GM21717 (cell line): ENCODE results near the gene CEP192.

Source experiments
- ATAC-seq: cut with Tn5 transposase; IDR thresholded peaks from one replicate; pipeline ENCODE4 v1.9.1; 2021; ENCODE audit warnings: mild to moderate bottlenecking, moderate library complexity; ENCODE audit not compliant: unreplicated experiment

The CEP192 gene

GRCh38 chr18:13138420-13139139 is 147.4 kb downstream of the CEP192 start:
- ATAC-seq: no peak

DNA sequence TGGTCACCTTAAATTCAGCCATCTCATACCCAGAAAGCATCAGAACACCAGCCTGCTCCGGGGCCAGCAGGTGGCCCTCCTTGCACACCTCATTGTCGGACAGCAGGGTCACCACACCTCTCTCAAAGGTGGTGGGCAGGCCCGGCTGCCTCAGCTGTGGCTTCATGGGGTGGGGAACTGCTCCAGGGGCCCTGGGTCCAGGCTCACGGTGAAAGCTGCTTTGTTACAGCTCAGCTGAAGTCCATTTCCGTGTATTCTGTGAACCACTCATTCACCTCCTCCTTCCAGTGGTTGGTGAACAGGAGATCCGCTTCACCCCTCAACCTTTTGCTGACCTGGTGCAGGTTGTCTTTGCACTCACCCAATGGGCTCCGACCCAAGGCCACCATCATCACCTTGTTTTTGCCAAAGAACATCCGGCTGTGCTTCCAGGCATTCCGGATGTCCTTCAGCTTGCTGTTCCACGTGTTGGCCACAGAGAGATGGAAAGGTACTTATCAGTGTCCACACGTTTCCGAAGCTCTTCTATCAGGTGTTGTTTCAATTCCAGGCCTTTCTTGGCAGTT is 148.8 kb downstream of the CEP192 start:
- no peak for ATAC-seq

- ATAC-seq: no peak
Observed at GRCh38 chr18:13141209-13141608, 150.0 kb downstream of the CEP192 start.

DNA sequence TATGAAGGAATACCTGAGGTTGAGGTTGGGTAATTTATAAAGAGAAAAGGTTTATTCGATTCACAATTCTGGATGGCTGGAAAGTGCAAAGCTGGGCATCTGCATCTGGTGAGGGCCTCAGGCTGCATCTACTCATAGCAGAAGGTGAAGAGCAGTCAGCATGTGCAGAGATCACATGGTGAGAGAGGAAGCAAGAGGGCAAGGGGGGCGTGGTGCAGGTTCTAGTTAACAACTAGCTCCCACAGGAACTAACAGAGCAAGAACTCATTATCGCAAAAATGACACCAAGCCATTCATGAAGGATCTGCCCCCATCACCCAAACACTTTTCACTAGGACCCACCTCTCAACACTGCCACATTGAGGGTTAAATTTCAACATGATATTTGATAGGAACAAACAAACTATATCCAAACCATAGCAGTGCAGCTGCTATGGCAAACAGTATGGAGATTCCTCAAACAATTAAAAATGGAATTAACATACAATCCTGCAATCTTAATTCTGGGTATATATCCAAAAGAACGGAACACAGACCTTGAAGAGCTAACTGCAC is 154.6 kb downstream of the CEP192 start:
- ATAC-seq: no peak

- no peak for ATAC-seq
Observed at GRCh38 chr18:13147130-13147529, 156.0 kb downstream of the CEP192 start.

- no peak for ATAC-seq
Observed at GRCh38 chr18:13151656-13152055, 160.5 kb downstream of the CEP192 start.

GRCh38 chr18:13158428-13158827 is 167.3 kb downstream of the CEP192 start:
- no peak for ATAC-seq

GRCh38 chr18:13159579-13159978 is 168.4 kb downstream of the CEP192 start:
- ATAC-seq: no peak

GRCh38 chr18:13161276-13161899 is 170.2 kb downstream of the CEP192 start:
- no peak for ATAC-seq

- ATAC-seq: no peak
Observed at GRCh38 chr18:13163167-13163927, 172.2 kb downstream of the CEP192 start.

DNA sequence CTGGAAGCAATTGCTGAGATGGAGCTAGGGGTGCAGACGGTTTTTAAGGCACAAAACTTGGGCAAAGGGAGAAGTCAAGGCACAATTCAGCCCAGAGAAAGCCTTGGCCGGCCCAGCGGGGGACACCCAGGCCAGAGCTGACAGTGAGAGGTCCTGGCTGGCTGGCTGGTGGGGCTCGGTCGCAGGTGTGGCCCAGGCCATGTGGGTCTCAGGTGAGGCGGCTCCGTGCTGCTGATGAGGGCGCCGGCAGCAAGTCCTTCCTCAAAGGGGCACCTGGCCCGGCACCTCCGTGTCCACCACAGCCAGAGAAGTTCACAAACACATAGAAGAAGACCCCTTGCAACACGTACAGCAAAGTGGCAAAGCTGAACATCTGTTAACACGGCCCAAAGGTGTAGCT is 173.2 kb downstream of the CEP192 start:
- no peak for ATAC-seq

DNA sequence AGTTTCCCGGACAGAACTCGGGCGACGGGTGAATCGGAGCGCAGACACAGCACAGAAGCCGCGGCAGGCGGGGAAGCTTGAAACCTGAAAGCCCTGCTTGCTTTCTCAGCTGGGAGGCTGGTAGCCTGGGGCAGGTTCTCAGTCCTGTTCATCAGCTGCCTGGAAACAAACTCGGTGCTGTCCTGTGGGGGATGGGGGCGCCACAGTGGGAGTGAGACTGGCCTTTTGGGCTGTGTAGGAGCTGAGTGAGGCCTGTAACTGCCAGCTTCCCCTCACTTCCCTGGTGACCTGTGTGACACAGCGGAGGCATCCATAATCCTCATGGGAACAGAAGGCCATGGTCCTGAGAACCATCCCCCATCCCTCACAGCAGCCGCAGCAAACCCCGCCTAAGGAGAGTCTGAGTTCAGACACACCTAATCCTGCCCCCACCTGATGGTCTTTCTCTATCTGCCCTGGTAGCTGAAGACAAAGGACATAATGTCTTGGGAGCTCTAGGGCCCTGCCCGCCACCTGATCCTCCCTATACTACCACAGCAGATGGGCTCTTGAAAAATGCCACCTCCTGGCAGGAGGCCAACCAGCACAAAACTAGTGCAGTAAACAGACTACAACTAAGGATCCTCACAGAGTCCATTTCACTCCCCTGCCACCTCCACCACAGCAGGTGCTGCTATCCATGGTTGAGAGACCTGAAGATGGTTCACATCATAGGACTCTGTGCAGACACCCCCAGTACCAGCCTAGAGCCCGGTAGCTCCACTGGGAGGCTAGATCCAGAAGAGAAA is 174.7 kb downstream of the CEP192 start:
- no peak for ATAC-seq

- ATAC-seq: no peak
Observed at GRCh38 chr18:13173578-13174145, 182.5 kb downstream of the CEP192 start.
